ENCODE data around the gene MAPK8IP3.
"Not testable (repeated sequence)": the region's sequence is repeated elsewhere in the genome, so short reads cannot be mapped to it uniquely, and the experiment has no call there.

Gene MAPK8IP3

GRCh38 chr16:1713933-1714332 is 7.9 kb downstream of the MAPK8IP3 start:
- no peak for DNase-seq

GRCh38 chr16:1715220-1715619 is 9.2 kb downstream of the MAPK8IP3 start:
- no peak for DNase-seq

GRCh38 chr16:1718236-1718635 is 12.2 kb downstream of the MAPK8IP3 start:
- DNase-seq: not testable (repeated sequence)

DNA sequence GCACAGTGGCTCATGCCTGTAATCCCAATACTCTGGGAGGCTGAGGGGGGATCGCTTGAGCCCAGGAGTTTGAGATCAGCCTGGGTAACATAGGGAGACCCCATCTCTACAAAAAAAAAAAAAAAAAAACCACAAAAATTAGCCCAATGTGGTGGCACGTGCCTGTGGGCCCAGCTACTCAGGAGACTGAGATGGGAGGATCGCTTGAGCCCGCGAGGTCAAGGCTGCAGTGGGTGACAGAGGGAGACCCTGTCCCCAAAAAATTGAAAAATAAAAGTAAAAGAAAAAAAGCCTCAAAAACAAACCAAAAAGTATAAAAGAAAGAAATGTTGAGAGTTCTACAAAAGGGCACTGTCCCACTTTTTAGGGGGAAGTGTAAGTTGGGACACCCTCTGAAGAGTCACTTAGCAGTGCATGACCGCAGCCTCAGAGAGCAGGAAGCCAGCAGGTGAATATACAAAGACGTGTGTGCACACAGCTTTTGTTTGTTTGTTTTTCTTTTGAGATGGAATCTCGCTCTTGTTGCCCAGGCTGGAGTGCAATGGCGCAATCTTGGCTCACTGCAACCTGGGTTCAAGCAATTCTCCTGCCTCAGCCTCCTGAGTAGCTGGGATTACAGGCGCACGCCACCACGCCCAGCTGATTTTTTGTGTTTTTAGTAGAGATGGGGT is 13.7 kb downstream of the MAPK8IP3 start:
- not testable (repeated sequence) for DNase-seq

GRCh38 chr16:1721372-1721771 is 15.4 kb downstream of the MAPK8IP3 start:
- no peak for DNase-seq

- peak; percentile 57 for DNase-seq
Measured at GRCh38 chr16:1723450-1724147, 17.6 kb downstream of the MAPK8IP3 start.

DNA sequence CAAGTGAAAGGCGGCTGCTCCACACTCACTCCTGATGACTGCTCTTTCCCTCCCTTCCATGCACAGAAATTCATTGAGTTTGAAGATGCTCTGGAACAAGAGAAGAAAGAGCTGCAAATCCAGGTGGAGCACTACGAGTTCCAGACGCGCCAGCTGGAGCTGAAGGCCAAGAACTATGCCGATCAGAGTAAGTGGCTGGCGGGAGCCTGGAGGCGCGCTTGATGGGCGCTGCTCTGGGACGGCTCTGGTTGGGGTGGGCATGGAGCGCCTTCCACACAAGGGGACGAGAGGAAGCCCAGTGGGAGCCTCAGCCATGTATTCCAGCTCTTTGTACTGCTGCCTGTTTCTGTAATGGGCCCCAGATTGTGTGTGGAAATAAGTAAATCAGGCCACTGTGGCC is 18.5 kb downstream of the MAPK8IP3 start:
- no peak for DNase-seq

- no peak for DNase-seq
Measured at GRCh38 chr16:1726661-1727502, 20.9 kb downstream of the MAPK8IP3 start.

- DNase-seq: no peak
Measured at GRCh38 chr16:1727651-1728624, 21.9 kb downstream of the MAPK8IP3 start.

DNA sequence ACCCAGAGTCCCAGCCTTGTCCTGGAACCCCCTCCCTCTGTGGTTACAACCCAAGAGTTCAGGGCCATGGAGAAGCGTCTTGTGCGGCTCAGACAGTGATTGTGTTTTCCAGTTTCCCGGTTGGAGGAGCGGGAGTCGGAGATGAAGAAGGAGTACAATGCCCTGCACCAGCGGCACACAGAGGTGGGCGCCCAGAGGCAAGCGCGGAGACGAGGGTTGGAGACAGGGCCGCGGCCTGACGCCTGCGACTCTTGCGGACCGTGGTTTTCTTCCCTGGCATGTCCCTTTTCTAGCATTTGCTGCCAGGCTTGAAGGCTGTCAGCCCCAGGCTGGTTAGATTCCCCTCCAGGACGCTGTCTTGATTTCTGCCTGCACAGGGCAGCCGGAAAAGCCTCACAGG is 23.0 kb downstream of the MAPK8IP3 start:
- no peak for DNase-seq

GRCh38 chr16:1729445-1729844 is 23.4 kb downstream of the MAPK8IP3 start:
- DNase-seq: no peak

- no peak for DNase-seq
Measured at GRCh38 chr16:1731073-1731472, 25.1 kb downstream of the MAPK8IP3 start.

DNA sequence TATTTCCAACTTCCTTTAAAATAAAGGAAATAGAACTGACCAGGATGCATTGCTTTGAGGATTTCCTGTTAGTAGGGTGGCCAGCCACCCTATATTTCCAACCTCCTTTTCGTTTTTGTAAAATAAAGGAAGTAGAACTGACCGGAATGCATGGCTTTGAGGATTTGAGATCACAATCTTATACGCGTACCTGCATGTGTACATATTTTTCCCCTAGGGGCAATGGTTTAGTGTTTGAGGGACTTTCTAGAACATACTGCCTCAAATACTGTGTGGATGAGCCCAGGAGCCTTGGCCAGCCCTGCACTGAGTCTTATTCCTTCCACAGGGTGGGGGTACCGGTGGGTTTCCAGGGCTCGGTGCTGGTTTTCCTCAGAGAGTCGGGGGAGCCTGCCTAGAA is 25.6 kb downstream of the MAPK8IP3 start:
- DNase-seq: no peak

DNA sequence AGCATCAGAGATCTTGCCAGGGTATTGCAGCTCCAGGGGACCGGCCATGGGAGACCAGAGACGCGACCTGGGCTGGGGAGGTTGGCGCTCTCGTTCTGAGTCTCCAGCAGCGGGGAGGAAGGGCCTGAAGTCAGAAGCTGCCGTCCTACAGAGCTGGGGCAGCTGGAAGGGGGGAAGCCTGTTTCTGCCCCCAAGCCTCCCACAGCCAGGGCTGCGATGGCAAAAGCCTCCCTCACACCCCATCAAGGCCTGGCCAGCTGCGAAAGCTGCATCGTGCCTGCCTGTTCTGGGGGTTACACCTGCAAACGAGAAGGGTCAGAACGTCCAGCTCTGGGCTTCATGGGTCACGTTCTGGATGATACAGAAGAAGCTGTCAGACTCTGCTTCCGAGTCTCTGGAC is 26.1 kb downstream of the MAPK8IP3 start:
- DNase-seq: no peak

- not testable (repeated sequence) for DNase-seq
Measured at GRCh38 chr16:1732551-1732987, 26.6 kb downstream of the MAPK8IP3 start.

- DNase-seq: no peak
Measured at GRCh38 chr16:1734123-1734522, 28.1 kb downstream of the MAPK8IP3 start.

GRCh38 chr16:1734816-1735215 is 28.8 kb downstream of the MAPK8IP3 start:
- no peak for DNase-seq

- no peak for DNase-seq
Measured at GRCh38 chr16:1740234-1740633, 34.2 kb downstream of the MAPK8IP3 start.

DNA sequence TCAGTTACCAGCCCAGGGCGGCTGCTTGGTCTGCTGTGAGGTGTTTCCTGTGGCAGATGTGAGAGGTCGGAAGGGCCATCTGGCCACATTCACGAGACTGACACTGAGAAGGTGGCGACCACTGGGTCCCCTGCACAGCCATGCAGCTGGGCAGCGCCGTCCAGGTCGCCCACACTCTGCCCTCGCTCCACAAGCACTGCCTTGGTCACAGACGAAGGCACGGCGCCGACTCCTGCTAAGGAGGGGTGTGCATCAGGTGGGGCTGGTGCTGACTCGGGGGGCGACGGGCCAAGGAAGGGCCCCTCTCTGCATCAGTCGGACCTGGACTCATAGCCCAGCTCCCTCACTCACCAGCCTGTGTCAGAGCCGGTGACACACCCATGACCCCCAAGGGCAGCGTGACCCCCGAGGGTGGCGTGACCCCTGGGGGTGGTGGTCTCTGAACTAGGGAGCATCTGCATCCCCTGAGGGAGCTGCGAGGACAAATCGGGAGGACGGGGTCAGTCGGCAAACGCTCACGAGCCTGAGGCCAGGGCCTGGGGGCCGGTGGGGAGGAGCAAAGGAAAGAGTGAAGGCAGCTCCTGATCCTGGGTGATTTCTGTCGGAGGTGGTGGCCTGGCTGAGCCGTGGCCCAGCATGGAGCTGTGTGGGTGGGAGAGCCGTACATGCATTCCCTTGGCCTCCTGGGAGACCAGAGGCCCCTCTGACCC is 34.9 kb downstream of the MAPK8IP3 start:
- no peak for DNase-seq

DNA sequence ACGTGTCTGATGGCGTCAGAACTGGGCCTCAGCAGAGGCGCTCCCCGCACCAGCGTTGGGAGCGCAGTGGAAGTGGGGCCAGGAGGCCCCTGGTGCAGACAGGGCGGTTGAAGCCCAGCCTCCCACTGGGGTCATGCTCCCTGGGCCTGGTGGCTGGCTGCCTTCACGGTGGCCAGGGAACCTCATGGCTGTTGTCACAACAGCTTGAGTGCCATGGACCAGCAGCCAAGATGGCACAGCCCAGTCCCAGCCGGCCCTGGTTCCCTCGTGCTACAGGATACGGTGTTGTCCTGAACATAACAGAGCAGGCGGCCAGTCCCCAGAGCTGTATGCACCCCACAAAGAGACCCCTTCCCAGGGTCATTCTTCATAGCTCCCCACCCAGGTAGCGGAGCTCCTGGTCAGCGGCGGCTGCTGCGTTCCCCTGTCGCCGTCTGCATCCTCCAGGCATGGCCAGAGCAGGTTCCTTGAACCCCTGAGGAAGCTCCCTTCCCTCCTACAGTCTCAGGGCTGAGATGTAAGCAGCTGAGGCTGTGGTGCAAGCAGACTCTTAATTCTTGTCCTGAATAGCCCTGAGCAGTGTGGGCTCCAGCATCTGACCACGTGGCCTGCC is 35.7 kb downstream of the MAPK8IP3 start:
- DNase-seq: no peak
